H1 (cell line): Measurements from ENCODE around the gene RGL3. TPM values are rescaled to one million over a fixed set of nuclear protein-coding genes. Genes with fewer than 3 reads are reported as not detected.

Experiments used
- CTCF ChIA-PET: fragments of 300-600 bp; sonication (Branson Sonifier 250); formaldehyde crosslinking; loops from one replicate; lab custom pipeline; 2021; ENCODE audit not compliant: partially characterized antibody; lab: Charles Lee
- POLR2A ChIA-PET: fragments of 300-600 bp; sonication (Branson Sonifier 250); formaldehyde crosslinking; loops from one replicate; lab custom pipeline; 2021; ENCODE audit warnings: inconsistent platforms; ENCODE audit not compliant: partially characterized antibody; lab: Charles Lee
- DNase-seq, 2 experiments: peaks; one replicate each; pipeline versions ENCODE4 v3.0.0 to v3.0.0-alpha.2; 2010 to 2022; ENCODE audit warnings: low spot score in 2 of 2, low read depth in 1 of 2, mixed read lengths in 1 of 2
- FAIRE-seq: peaks from 2 replicates; lab custom pipeline; 2011; peaks lifted over from hg19 to GRCh38; lab: Jason Lieb, UNC
- H2AFZ ChIP-seq: 2 replicates; pipeline ENCODE4 v1.8.1; 2012; ENCODE audit warnings: low read length, inconsistent platforms
- H2AK5ac ChIP-seq: 2 replicates; pipeline ENCODE4 v1.6.1; 2013; ENCODE audit warnings: low read depth, low read length
- H2BK120ac ChIP-seq: replicated peaks from 2 replicates; pipeline ENCODE3; 2013; ENCODE audit warnings: low read depth, low read length, inconsistent platforms
- H2BK12ac ChIP-seq: 2 replicates; pipeline ENCODE4 v1.6.1; 2013; ENCODE audit warnings: low read depth, low read length
- H2BK15ac ChIP-seq: 2 replicates; pipeline ENCODE4 v1.6.1; 2013; ENCODE audit warnings: low read length
- H2BK20ac ChIP-seq: 2 replicates; pipeline ENCODE4 v1.6.1; 2013; ENCODE audit warnings: low read length
- H2BK5ac ChIP-seq: 2 replicates; pipeline ENCODE4 v1.6.1; 2013; ENCODE audit warnings: low read depth, low read length
- H3K14ac ChIP-seq: 2 replicates; pipeline ENCODE4 v1.6.1; 2013; ENCODE audit warnings: inconsistent platforms; ENCODE audit not compliant: insufficient read length
- H3K18ac ChIP-seq: 2 replicates; pipeline ENCODE4 v1.6.1; 2013; ENCODE audit warnings: low read length; ENCODE audit errors: extremely low read depth
- H3K23ac ChIP-seq: 2 replicates; pipeline ENCODE4 v1.6.1; 2013; ENCODE audit warnings: inconsistent platforms; ENCODE audit not compliant: insufficient read length
- H3K23me2 ChIP-seq: 2 replicates; pipeline ENCODE4 v1.6.1; 2013; ENCODE audit warnings: low read depth, low read length
- H3K27ac ChIP-seq: 2 replicates; pipeline ENCODE4 v1.6.1; 2011; ENCODE audit warnings: low read depth, low read length, inconsistent platforms
- H3K27me3 ChIP-seq, 4 experiments: replicated peaks in 1 of 4; 1 replicate in 1 of 4; 2 replicates in 3 of 4; pipeline versions ENCODE4 v1.6.1 to v1.8.1; 2011 to 2013; ENCODE audit warnings: low read length in 3 of 4, mild to moderate bottlenecking in 3 of 4, inconsistent platforms in 2 of 4, mixed read lengths in 2 of 4, moderate library complexity in 1 of 4; ENCODE audit not compliant: control insufficient read depth in 3 of 4, insufficient read depth in 3 of 4; ENCODE audit errors: extremely low read depth in 1 of 4
- H3K36me3 ChIP-seq, 4 experiments: 2 replicates each; pipeline versions ENCODE4 v1.6.1 to v1.8.1; 2011 to 2013; ENCODE audit warnings: mild to moderate bottlenecking in 4 of 4, low read length in 3 of 4, moderate library complexity in 2 of 4, control low read depth in 1 of 4, inconsistent platforms in 1 of 4; ENCODE audit not compliant: insufficient read depth in 4 of 4, control insufficient read depth in 2 of 4
- H3K4ac ChIP-seq: replicated peaks from 2 replicates; pipeline ENCODE3; 2013; ENCODE audit warnings: low read length, low read depth, mixed read lengths, inconsistent platforms; ENCODE audit not compliant: insufficient read length
- H3K4me1 ChIP-seq, 4 experiments: replicated peaks in 1 of 4; 1 replicate in 1 of 4; 2 replicates in 3 of 4; pipeline versions ENCODE4 v1.6.1 to v1.8.1; 2011 to 2013; ENCODE audit warnings: low read length in 3 of 4, inconsistent platforms in 2 of 4, mixed read lengths in 1 of 4; ENCODE audit not compliant: insufficient read depth in 4 of 4, control insufficient read depth in 3 of 4
- H3K4me2 ChIP-seq, 2 experiments: 2 replicates each; pipeline versions ENCODE4 v1.6.1 to v1.8.1; 2011 to 2013; ENCODE audit warnings: low read depth in 2 of 2, low read length in 2 of 2, control low read depth in 1 of 2, inconsistent platforms in 1 of 2, mild to moderate bottlenecking in 1 of 2; ENCODE audit not compliant: insufficient read depth in 1 of 2
- H3K4me3 ChIP-seq, 4 experiments: fragments of 200-600, 300-600 bp in 1 of 4; sonication (generic), shearing (Covaris generic), sonication (Bioruptor Twin) in 1 of 4; 2 replicates each; pipeline versions ENCODE4 v1.5.1 to v1.8.1; 2011 to 2016; ENCODE audit warnings: low read length in 4 of 4, low read depth in 3 of 4, control low read depth in 2 of 4, inconsistent platforms in 2 of 4, mild to moderate bottlenecking in 2 of 4, mixed read lengths in 1 of 4, moderate library complexity in 1 of 4; ENCODE audit not compliant: insufficient read depth in 2 of 4; ENCODE audit errors: extremely low read depth in 1 of 4
- H3K56ac ChIP-seq: replicated peaks from 2 replicates; pipeline ENCODE3; 2013; ENCODE audit warnings: low read depth, mild to moderate bottlenecking, mixed read lengths, low read length, inconsistent platforms; ENCODE audit not compliant: insufficient read length
- H3K79me1 ChIP-seq: 2 replicates; pipeline ENCODE4 v1.6.1; 2013; ENCODE audit warnings: low read depth, low read length, control low read depth
- H3K79me2 ChIP-seq, 2 experiments: 2 replicates each; pipeline versions ENCODE4 v1.6.1 to v1.8.1; 2012 to 2013; ENCODE audit warnings: low read length in 2 of 2, mild to moderate bottlenecking in 2 of 2, inconsistent platforms in 1 of 2; ENCODE audit not compliant: insufficient read depth in 2 of 2, control insufficient read depth in 1 of 2
- H3K9ac ChIP-seq, 4 experiments: replicated peaks in 1 of 4; 1 replicate in 1 of 4; 2 replicates in 3 of 4; pipeline versions ENCODE4 v1.6.1 to v1.8.1; 2011 to 2013; ENCODE audit warnings: low read depth in 3 of 4, low read length in 3 of 4, control low read depth in 2 of 4, mild to moderate bottlenecking in 2 of 4, moderate library complexity in 2 of 4, inconsistent platforms in 1 of 4; ENCODE audit errors: extremely low read depth in 1 of 4
- H3K9me3 ChIP-seq, 2 experiments: 2 replicates each; pipeline versions ENCODE4 v1.6.1 to v1.8.1; 2012 to 2013; ENCODE audit warnings: mild to moderate bottlenecking in 2 of 2, moderate library complexity in 2 of 2, control low read depth in 1 of 2, inconsistent platforms in 1 of 2, low read depth in 1 of 2, low read length in 1 of 2, mixed read lengths in 1 of 2; ENCODE audit not compliant: insufficient read depth in 2 of 2
- H4K20me1 ChIP-seq, 2 experiments: replicated peaks in 1 of 2; 2 replicates each; pipeline versions ENCODE3 to v1.8.1; 2011 to 2013; ENCODE audit warnings: inconsistent platforms in 2 of 2, low read length in 2 of 2, mild to moderate bottlenecking in 1 of 2; ENCODE audit not compliant: insufficient read depth in 2 of 2, control insufficient read depth in 1 of 2
- H4K5ac ChIP-seq: 2 replicates; pipeline ENCODE4 v1.6.1; 2013; ENCODE audit warnings: low read length, low read depth, mixed read lengths, inconsistent platforms; ENCODE audit not compliant: insufficient read length
- H4K8ac ChIP-seq: 2 replicates; pipeline ENCODE4 v1.8.0; 2013; ENCODE audit warnings: mild to moderate bottlenecking, moderate library complexity, low read length, inconsistent platforms; ENCODE audit not compliant: insufficient read depth; ENCODE audit errors: extremely low read depth
- H4K91ac ChIP-seq: replicated peaks from 2 replicates; pipeline ENCODE3; 2013; ENCODE audit warnings: low read length, mixed read lengths, inconsistent platforms; ENCODE audit not compliant: insufficient read length
- ASH2L ChIP-seq: fragments of 200-600, 300-600 bp; sonication (generic); IDR thresholded peaks from one replicate; pipeline ENCODE4 v1.7.1; 2017; ENCODE audit warnings: low read length
- CTBP2 ChIP-seq: IDR thresholded peaks from 2 replicates; pipeline ENCODE4 v1.7.0; 2011; ENCODE audit warnings: borderline replicate concordance, mild to moderate bottlenecking, moderate library complexity, mixed read lengths, low read length; ENCODE audit not compliant: insufficient read depth, insufficient read length
- EZH2 ChIP-seq: fragments of 200-600 bp; sonication (generic); IDR thresholded peaks from 2 replicates; pipeline ENCODE4 v1.7.1; 2012; ENCODE audit warnings: low read depth, mild to moderate bottlenecking, moderate library complexity, low read length, inconsistent platforms; ENCODE audit not compliant: severe bottlenecking
- JUN ChIP-seq: IDR thresholded peaks from 2 replicates; pipeline ENCODE4 v1.6.1; 2011; ENCODE audit warnings: low read depth, mild to moderate bottlenecking, improper control_type of control experiment, low read length
- KDM4A ChIP-seq: IDR thresholded peaks from one replicate; pipeline ENCODE4 v1.7.1; 2012; ENCODE audit warnings: low read depth, mild to moderate bottlenecking, moderate library complexity, low read length, inconsistent platforms; ENCODE audit not compliant: severe bottlenecking
- RFX5 ChIP-seq: IDR thresholded peaks from 2 replicates; pipeline ENCODE4 v1.6.1; 2011; ENCODE audit warnings: low read depth, low read length, improper control_type of control experiment, borderline replicate concordance
- RXRA ChIP-seq: IDR thresholded peaks from 2 replicates; pipeline ENCODE4 v1.6.1; 2011; ENCODE audit warnings: low read depth, mild to moderate bottlenecking, low read length, moderate library complexity; ENCODE audit not compliant: insufficient read depth
- TAF1 ChIP-seq: IDR thresholded peaks from 2 replicates; pipeline ENCODE4 v1.6.1; 2011; ENCODE audit warnings: mild to moderate bottlenecking, low read depth, low read length
- TAF7 ChIP-seq: optimal IDR thresholded peaks from 2 replicates; pipeline ENCODE3; 2011; ENCODE audit warnings: low read depth, mild to moderate bottlenecking, inconsistent platforms, low read length, moderate library complexity, borderline replicate concordance
- TCF12 ChIP-seq: IDR thresholded peaks from 2 replicates; pipeline ENCODE4 v1.6.1; 2011; ENCODE audit warnings: low read depth, mild to moderate bottlenecking, low read length
- YY1 ChIP-seq: IDR thresholded peaks from 2 replicates; pipeline ENCODE4 v1.6.1; 2011; ENCODE audit warnings: low read depth, mild to moderate bottlenecking, low read length
- WGBS, 2 experiments: shearing (Covaris generic) in 1 of 2; methylation state at CpG; one replicate each; pipeline versions ENCODE4 v1.1.6 to v1.1.7; 2013 to 2015; ENCODE audit warnings: low lambda C conversion rate in 2 of 2, mixed read lengths in 2 of 2, inconsistent platforms in 1 of 2, low coverage in 1 of 2, missing lambda C conversion rate in 1 of 2; ENCODE audit not compliant: insufficient replicate concordance in 2 of 2, insufficient coverage in 1 of 2, insufficient read length in 1 of 2; ENCODE audit errors: extremely low coverage in 1 of 2, missing lambda C conversion rate in 1 of 2; 5-methylcytosine and 5-hydroxymethylcytosine counted together
- polyA plus RNA-seq, 7 experiments: library from polyadenylated mRNA; depleted of rRNA in 3 of 7; stranded (reverse) in 5 of 7; unstranded in 2 of 7; fragments of >200 nt in 5 of 7; fragments of 200-250 nt in 2 of 7; gene quantifications; 1 replicate in 5 of 7; 2 replicates in 1 of 7; 4 replicates in 1 of 7; pipeline versions ENCODE4 v1.2.1 to v1.2.3, GENCODE V29; 2011 to 2013; ENCODE audit warnings: missing spikeins in 2 of 7, mixed read lengths in 2 of 7
- total RNA-seq: library from RNA; stranded (reverse); fragmentation: NEBNext Ultra II Directional; extraction: Animal tissue kit (Norgen Biotek cat#: 25700); gene quantifications from 2 replicates; pipeline ENCODE4 v1.2.1, GENCODE V29; 2021

RGL3 gene
- total and polyA plus RNA-seq, 2 of the 8 experiments (the other 6 are each of a cell fraction or from before 2014, with no cell fraction given): 36.9 to 40.9 TPM

GRCh38 chr19:11423164-11423790 lies 4.2 kb upstream of the RGL3 start:
- Histone ChIP-seq H3K4ac (no peak overlapping the region), H3K23me2 (peaks cover 26% of the 10 kb centered on the region), H4K20me1 (no peaks in the 10 kb centered on the region), H4K91ac (peak overlapping the region; percentile 17), H3K79me1 (peaks cover 3% of the 10 kb centered on the region; the same call in 1 of the 2 replicates), H2BK20ac (no peak overlapping the region)
- no peak for TF ChIP-seq RFX5
- no peak for TF ChIP-seq RXRA
- no peak for TF ChIP-seq YY1
- no peak for TF ChIP-seq TAF7
- TF ChIP-seq TAF1: no peak
- TF ChIP-seq ASH2L: no peak
- TF ChIP-seq KDM4A: no peak
- TF ChIP-seq EZH2: no peak
- no peak for TF ChIP-seq TCF12
- TF ChIP-seq CTBP2: no peak
- no peak for TF ChIP-seq JUN
- TF ChIP-seq, all 59 proteins: peak for 0
- no peak overlapping the region for H4K5ac ChIP-seq
- no peak overlapping the region for H3K27ac ChIP-seq
- H2BK5ac ChIP-seq: no peak overlapping the region
- no peak overlapping the region for H3K23ac ChIP-seq
- DNase-seq (peak in 1 of 2 experiments; percentile 49), FAIRE-seq (no peak)
- no peak overlapping the region for H3K14ac ChIP-seq
- H3K9ac ChIP-seq: no peak overlapping the region; a peak in 1 of 7 replicates
- no peaks in the 10 kb centered on the region for H3K9me3 ChIP-seq
- H3K56ac ChIP-seq: no peak overlapping the region
- H3K27me3 ChIP-seq: peaks cover 2 to 28% (median 21%) of the 10 kb centered on the region in 4 experiments
- no peak overlapping the region for H2BK15ac ChIP-seq
- WGBS, 2 experiments: 86% methylated on average over 23 of the region's 27 CpGs; no CpG with 5 or more reads in 1 of the 2 experiments
- POLR2A ChIA-PET: interaction anchor here (1.0 to 4.9 kb wide), 12 partner anchors 12 to 174 kb away, joined by 3 to 29 read pairs (median 6); partner anchors contain the start of genes ELAVL3, EPOR, ODAD3 and PRKCSH
- H3K79me2 ChIP-seq: no peaks in the 10 kb centered on the region
- peak overlapping the region in 2 of 4 experiments; percentile 51 to 68; a peak in 3 of 8 replicates for H3K4me3 ChIP-seq
- H3K4me2 ChIP-seq: peak overlapping the region; percentile 90 to 98; a peak in 3 of 4 replicates
- no peak overlapping the region for H2BK120ac ChIP-seq
- H2AK5ac ChIP-seq: no peak overlapping the region
- H2AFZ ChIP-seq: no peak overlapping the region
- CTCF ChIA-PET: interaction anchor here (0.6 to 13.7 kb wide), 6 partner anchors 10 to 129 kb away, joined by 3 to 197 read pairs (median 4); partner anchors contain the start of genes EPOR, ODAD3, PRKCSH and SWSAP1
- H3K36me3 ChIP-seq: no peaks in the 10 kb centered on the region
- H3K4me1 ChIP-seq: peaks cover 0 to 13% (median 10%) of the 10 kb centered on the region in 4 experiments; a peak in 5 of 7 replicates
- H4K8ac ChIP-seq: no peak overlapping the region
- peak overlapping the region; percentile 60; the same call in 1 of the 2 replicates for H2BK12ac ChIP-seq
- H3K18ac ChIP-seq: no peak overlapping the region; the same call in 1 of the 2 replicates
